Tibial nerve (tissue), 4 donors: ENCODE data around the gene ARID5A. TPM values are rescaled to one million over a fixed set of nuclear protein-coding genes. Genes with fewer than 3 reads are reported as not detected.
"Not testable (repeated sequence)": the region's sequence is repeated elsewhere in the genome, so short reads cannot be mapped to it uniquely, and the experiment has no call there.

Experiments used
- DNase-seq, 2 donors: peaks; one replicate each; pipeline ENCODE4 v3.0.0-alpha.2; 2019; ENCODE audit warnings: low spot score in 2 of 2
- H3K27ac ChIP-seq, 4 donors: fragments of 200-600 bp; sonication (generic) in 3 of 4; one replicate each; pipeline ENCODE4 v1.5.1; 2017 to 2019; ENCODE audit warnings: mild to moderate bottlenecking in 1 of 4
- H3K27me3 ChIP-seq, 2 donors: fragments of 200-600 bp; sonication (generic) in 1 of 2; one replicate each; pipeline versions ENCODE4 v1.5.1 to v1.6.0; 2017 to 2019
- H3K36me3 ChIP-seq, 3 donors: fragments of 200-600 bp; sonication (generic); one replicate each; pipeline ENCODE4 v1.5.1; 2018 to 2019
- H3K4me1 ChIP-seq, 4 donors: fragments of 200-600 bp; sonication (generic) in 3 of 4; one replicate each; pipeline ENCODE4 v1.5.1; 2017 to 2019
- H3K4me3 ChIP-seq, 4 donors: fragments of 200-600 bp; sonication (generic) in 3 of 4; one replicate each; pipeline ENCODE4 v1.5.1; 2017 to 2019; ENCODE audit warnings: mild to moderate bottlenecking in 1 of 4, moderate library complexity in 1 of 4
- H3K9me3 ChIP-seq, 4 donors: fragments of 200-600 bp; sonication (generic) in 3 of 4; one replicate each; pipeline ENCODE4 v1.5.1; 2017 to 2019
- CTCF ChIP-seq, 5 experiments: fragments of 200-600 bp in 3 of 5; fragments of 450-650 bp in 2 of 5; sonication (generic) in 3 of 5; IDR thresholded peaks; one replicate each; pipeline ENCODE4 v1.5.1; 2016 to 2019; ENCODE audit warnings: antibody characterized with exemption in 5 of 5, mild to moderate bottlenecking in 3 of 5, moderate library complexity in 2 of 5
- EP300 ChIP-seq, 2 donors: sonication (generic); formaldehyde crosslinking; IDR thresholded peaks; one replicate each; pipeline ENCODE4 v1.6.1; 2017; ENCODE audit warnings: antibody characterized with exemption in 2 of 2, mild to moderate bottlenecking in 1 of 2
- POLR2A ChIP-seq, 2 donors: fragments of 450-650 bp; IDR thresholded peaks; one replicate each; pipeline ENCODE4 v1.6.1; 2017; ENCODE audit warnings: antibody characterized with exemption in 2 of 2, mild to moderate bottlenecking in 2 of 2, moderate library complexity in 2 of 2
- WGBS, 2 donors: methylation state at CpG; one replicate each; pipeline ENCODE4 v1.1.5; 2018; 5-methylcytosine and 5-hydroxymethylcytosine counted together
- total RNA-seq, 4 donors: library from RNA; depleted of rRNA; stranded (reverse); fragments of >200 nt; gene quantifications; one replicate each; pipeline ENCODE4 v1.1.0, GENCODE V29; 2016

The ARID5A gene
- total RNA-seq, 4 donors from 2014 or later: 23.8 to 56.4 (median 40.3) TPM

DNA sequence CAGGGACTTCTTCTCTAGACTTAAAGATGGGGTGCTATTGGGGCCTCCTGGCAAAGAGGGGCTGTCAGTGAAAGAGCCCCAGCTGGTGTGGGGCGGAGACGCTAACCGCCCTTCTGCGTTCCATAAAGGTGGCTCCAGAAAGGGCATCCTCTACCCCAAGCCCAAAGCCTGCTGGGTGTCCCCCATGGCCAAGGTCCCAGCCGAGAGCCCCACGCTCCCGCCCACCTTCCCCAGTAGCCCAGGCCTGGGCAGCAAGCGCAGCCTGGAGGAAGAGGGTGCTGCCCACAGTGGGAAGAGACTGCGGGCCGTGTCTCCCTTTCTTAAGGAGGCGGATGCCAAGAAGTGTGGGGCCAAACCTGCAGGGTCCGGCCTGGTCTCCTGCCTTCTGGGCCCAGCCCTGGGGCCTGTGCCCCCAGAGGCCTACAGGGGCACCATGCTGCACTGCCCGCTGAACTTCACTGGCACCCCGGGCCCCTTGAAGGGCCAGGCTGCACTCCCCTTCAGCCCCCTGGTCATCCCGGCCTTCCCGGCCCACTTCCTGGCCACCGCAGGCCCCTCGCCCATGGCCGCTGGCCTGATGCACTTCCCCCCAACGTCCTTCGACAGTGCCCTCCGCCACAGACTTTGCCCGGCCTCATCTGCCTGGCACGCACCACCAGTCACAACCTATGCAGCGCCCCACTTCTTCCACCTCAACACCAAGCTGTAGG, 15.2 kb downstream of the ARID5A start:
- H3K4me1 ChIP-seq: peaks cover 0 to 42% (median 21%) of the 10 kb centered on the region in 4 donors
- DNase-seq: no peak
- TF ChIP-seq EP300 (IDR thresholded peaks at IDR 0.05) (no peak), POLR2A (IDR thresholded peaks at IDR 0.05) (no peak), CTCF (IDR thresholded peaks at IDR 0.05) (no peak)
- H3K9me3 ChIP-seq: no peaks in the 10 kb centered on the region
- WGBS, 2 donors: 92 to 96% methylated on average over 21 to 24 of the region's 25 CpGs
- peaks cover 3 to 63% (median 13%) of the 10 kb centered on the region in 3 donors for H3K36me3 ChIP-seq
- H3K27ac ChIP-seq: no peak overlapping the region
- no peak overlapping the region for H3K4me3 ChIP-seq
- no peaks in the 10 kb centered on the region for H3K27me3 ChIP-seq

DNA sequence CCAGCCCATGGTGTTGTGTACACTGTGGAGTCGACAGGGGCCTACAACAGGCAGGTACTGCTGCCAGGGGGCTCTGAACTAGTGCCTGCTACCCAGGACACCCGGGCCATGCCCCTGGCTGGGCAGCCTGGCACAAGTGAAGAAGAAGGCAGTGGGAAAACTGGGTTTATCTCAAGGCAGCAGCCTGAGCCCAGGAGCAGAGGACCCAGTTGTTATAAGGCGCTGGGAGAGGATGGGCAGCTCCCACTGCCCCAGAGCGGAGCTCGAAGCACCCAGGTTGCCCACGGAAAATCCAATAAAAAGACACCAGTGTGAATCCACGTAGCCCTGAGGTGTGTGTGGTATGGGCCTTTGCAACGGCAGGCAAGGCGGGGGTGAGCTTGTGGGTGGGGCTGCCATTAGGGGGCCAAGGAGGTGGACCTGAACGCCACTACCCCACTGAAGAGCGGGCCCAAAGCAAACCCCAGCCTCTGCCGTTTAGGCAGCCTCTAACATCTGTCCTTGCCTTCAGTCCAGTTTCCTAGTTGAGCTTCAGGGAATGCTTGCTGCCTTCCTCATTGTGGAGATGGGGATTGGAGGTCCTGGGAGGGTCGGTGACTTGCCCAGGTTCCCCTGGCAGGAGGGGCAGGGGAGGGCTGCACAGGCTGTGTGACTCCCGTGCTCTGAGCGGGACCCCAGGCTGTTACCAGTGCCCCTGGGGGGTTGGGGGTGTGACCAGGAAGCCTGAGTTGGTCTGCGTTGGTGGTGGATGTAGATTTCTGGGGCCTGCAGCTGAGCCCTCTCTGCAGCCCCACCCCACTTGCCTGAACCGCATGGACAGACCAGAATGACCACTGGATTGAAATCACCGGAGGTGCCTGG, 16.0 kb downstream of the ARID5A start:
- DNase-seq: no peak
- Histone ChIP-seq H3K27me3 (no peaks in the 10 kb centered on the region), H3K4me1 (peaks cover 0 to 34% (median 14%) of the 10 kb centered on the region in 4 donors), H3K9me3 (no peaks in the 10 kb centered on the region), H3K36me3 (peaks cover 3 to 58% (median 13%) of the 10 kb centered on the region in 3 donors), H3K4me3 (no peak overlapping the region), H3K27ac (no peak overlapping the region)
- no peak for TF ChIP-seq EP300 (IDR thresholded peaks at IDR 0.05)
- no peak for TF ChIP-seq POLR2A (IDR thresholded peaks at IDR 0.05)
- no peak for TF ChIP-seq CTCF (IDR thresholded peaks at IDR 0.05)
- WGBS, 2 donors: 79 to 90% methylated on average over 15 to 18 of the region's 18 CpGs

- Histone ChIP-seq H3K27me3 (no peaks in the 10 kb centered on the region), H3K36me3 (peaks cover 3 to 52% (median 13%) of the 10 kb centered on the region in 3 donors), H3K27ac (no peak overlapping the region), H3K4me1 (peaks cover 0 to 26% (median 10%) of the 10 kb centered on the region in 4 donors), H3K9me3 (no peaks in the 10 kb centered on the region), H3K4me3 (no peak overlapping the region)
- no peak for TF ChIP-seq EP300 (IDR thresholded peaks at IDR 0.05)
- TF ChIP-seq POLR2A (IDR thresholded peaks at IDR 0.05): no peak
- no peak for TF ChIP-seq CTCF (IDR thresholded peaks at IDR 0.05)
- DNase-seq: no peak
- WGBS, 2 donors: 84 to 92% methylated on average over 14 to 16 of the region's 16 CpGs
Observed at GRCh38 chr2:96553176-96553956, 16.8 kb downstream of the ARID5A start.

DNA sequence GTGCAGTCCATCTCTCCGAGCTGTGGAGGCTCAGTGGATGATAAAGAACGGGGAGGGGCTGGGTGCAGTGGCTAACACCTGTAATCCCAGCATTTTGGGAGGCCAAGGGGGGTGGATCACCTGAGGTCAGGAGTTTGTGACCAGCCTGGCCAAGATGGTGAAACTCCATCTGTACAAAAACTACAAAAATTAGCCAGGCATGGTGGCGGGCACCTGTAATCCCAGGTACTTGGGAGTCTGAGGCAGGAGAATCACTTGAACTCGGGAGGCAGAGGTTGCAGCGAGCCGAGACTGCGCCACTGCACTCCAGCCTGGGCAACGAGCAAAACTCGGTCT, 17.4 kb downstream of the ARID5A start:
- not testable (repeated sequence) for DNase-seq, H3K9me3 ChIP-seq, H3K27ac ChIP-seq, H3K27me3 ChIP-seq, H3K4me3 ChIP-seq
- 41 to 43% methylated on average over 9 of the region's 9 CpGs for WGBS, 2 donors
- Histone ChIP-seq H3K36me3 (peaks cover 3 to 46% (median 9%) of the 10 kb centered on the region in 3 donors), H3K4me1 (peaks cover 0 to 21% (median 8%) of the 10 kb centered on the region in 4 donors)

- DNase-seq: peak; percentile 40 to 51
- Histone ChIP-seq H3K36me3 (peaks cover 3 to 40% (median 7%) of the 10 kb centered on the region in 3 donors), H3K27me3 (no peaks in the 10 kb centered on the region), H3K27ac (no peak overlapping the region), H3K4me1 (peaks cover 0 to 16% (median 8%) of the 10 kb centered on the region in 4 donors), H3K4me3 (no peak overlapping the region), H3K9me3 (no peaks in the 10 kb centered on the region)
- TF ChIP-seq POLR2A (IDR thresholded peaks at IDR 0.05) (no peak), EP300 (IDR thresholded peaks at IDR 0.05) (peak in 1 of 2 donors; percentile 33), CTCF (IDR thresholded peaks at IDR 0.05) (peak; percentile 93 to 96 (median 95))
- 38 to 39% methylated on average over 32 to 35 of the region's 35 CpGs for WGBS, 2 donors
Observed at GRCh38 chr2:96554293-96555145, 18.0 kb downstream of the ARID5A start.
